ENCODE results near the gene UGT1A7.
"Not testable (repeated sequence)": the region's sequence is repeated elsewhere in the genome, so short reads cannot be mapped to it uniquely, and the experiment has no call there.

The UGT1A7 gene

GRCh38 chr2:233747283-233747544 lies 65.5 kb downstream of the UGT1A7 start:
- TF ChIP-seq CTCF (conservative IDR thresholded peaks at IDR 0.05): no peak
- H3K27ac ChIP-seq: no peak overlapping the region

DNA sequence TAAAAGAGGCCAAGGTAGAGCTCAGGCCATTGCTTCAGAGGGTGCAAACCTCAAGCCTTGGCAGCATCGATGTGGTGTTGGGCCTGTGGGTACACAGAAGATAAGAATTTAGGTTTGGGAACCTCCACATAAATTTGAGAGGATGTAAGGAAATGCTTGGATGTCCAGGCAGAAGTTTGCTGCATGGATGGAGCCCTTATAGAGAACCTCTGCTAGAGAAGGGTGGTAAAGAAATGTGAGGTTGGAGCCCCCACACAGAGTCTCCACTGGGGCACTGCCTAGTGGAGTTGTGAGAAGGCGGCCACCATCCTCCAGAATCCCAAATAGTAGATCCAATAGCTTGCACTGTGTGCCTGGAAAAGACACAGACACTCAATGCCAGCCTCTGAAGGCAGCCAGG lies 69.0 kb downstream of the UGT1A7 start:
- not testable (repeated sequence) for H3K27ac ChIP-seq

DNA sequence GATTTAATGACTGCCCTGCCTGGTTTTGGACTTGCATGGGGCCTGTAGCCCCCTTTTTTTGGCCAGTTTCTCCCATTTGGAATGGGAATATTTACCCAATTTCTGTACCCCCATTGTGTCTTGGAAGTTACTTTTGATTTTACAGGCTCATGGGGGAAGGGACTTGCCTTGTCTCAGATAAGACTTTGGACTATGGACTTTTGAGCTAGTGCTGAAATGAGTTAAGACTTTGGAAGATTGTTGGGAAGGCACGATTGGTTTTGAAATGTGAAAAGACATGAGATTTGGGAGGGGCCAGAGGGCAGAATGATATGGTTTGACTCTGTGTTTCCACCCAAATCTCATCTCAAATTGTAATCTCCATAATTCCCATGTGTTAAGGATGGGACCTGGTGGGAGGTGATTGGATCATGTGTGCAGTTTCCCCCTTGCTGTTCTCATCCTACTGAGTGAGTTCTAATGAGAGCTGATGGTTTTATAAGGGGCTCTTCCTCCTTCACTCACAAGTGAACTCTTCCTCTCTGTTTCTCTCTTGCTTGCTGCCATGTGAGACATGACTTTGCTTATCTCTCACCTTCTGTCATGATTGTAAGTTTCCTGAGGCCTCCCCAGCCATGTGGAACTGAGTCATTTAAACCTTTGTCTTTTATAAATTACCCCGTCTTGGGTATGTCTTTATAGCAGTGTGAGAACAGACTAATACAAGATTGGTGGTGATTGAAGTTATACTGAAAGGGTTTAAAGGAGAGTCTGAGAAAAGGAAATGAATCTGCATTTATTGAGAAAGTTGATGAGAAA lies 69.7 kb downstream of the UGT1A7 start:
- not testable (repeated sequence) for H3K27ac ChIP-seq

- TF ChIP-seq CTCF (conservative IDR thresholded peaks at IDR 0.05): no peak
- H3K27ac ChIP-seq: no peak overlapping the region
Observed at GRCh38 chr2:233754872-233755611, 73.3 kb downstream of the UGT1A7 start.

GRCh38 chr2:233756429-233757081 lies 74.9 kb downstream of the UGT1A7 start:
- no peak for TF ChIP-seq CTCF (conservative IDR thresholded peaks at IDR 0.05)
- H3K27ac ChIP-seq: no peak overlapping the region

DNA sequence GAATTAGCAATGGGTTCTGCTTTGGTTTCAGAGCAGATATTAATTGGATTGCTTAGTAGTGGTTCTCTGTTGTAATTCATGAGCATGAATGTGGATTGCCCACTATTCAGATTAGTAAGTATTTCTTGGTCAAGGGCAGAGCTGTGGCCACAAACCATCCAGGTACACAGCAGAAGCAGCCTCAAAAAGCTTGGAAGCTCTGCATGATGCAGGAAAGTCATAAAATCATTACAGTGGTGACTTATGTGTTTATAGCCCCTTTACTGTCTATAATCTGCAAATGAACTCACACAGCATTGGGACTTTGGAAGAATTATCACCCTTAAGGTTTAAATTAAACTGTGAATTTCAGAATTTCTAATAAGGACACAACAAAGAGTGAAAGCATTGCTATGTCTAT lies 76.4 kb downstream of the UGT1A7 start:
- TF ChIP-seq CTCF (conservative IDR thresholded peaks at IDR 0.05): no peak
- H3K27ac ChIP-seq: no peak overlapping the region

- H3K27ac ChIP-seq: no peak overlapping the region
- TF ChIP-seq CTCF (conservative IDR thresholded peaks at IDR 0.05): no peak
Observed at GRCh38 chr2:233758849-233759248, 77.1 kb downstream of the UGT1A7 start.

- H3K27ac ChIP-seq: no peak within 1 kb of the TSS
- TF ChIP-seq CTCF (conservative IDR thresholded peaks at IDR 0.05): no peak
Observed at GRCh38 chr2:233760043-233760442, 78.3 kb downstream of the UGT1A7 start, which contains the start of gene UGT1A1. UGT1A1 (plus strand) TSS chr2:233760270; CDS start chr2:233760288, 18 bp downstream.

All from VCaP (cell line).